K562 (cell line): Measurements from ENCODE around the gene CCDC92. TPM values are rescaled to one million over a fixed set of nuclear protein-coding genes. Genes with fewer than 3 reads are reported as not detected.

Source experiments
- CHD7 ChIP-seq: fragments of 200-600 bp; sonication (generic); IDR thresholded peaks from one replicate; pipeline ENCODE4 v1.6.1; 2012; ENCODE audit warnings: mild to moderate bottlenecking, low read depth, low read length, inconsistent platforms
- HNRNPLL ChIP-seq: fragments of 200-400 bp; formaldehyde crosslinking; IDR thresholded peaks from 2 replicates; pipeline ENCODE4 v1.6.1; 2017; ENCODE audit warnings: low read length, low read depth, mild to moderate bottlenecking; ENCODE audit not compliant: poor library complexity, severe bottlenecking
- MBD2 ChIP-seq: sonication (generic); IDR thresholded peaks from 2 replicates; pipeline ENCODE4 v1.6.1; 2016; ENCODE audit warnings: low read depth, borderline replicate concordance
- TCF7 ChIP-seq: sonication (generic); IDR thresholded peaks from 2 replicates; pipeline ENCODE4 v1.6.1; 2016; ENCODE audit warnings: antibody characterized with exemption, borderline replicate concordance
- TEAD4 ChIP-seq, 2 experiments: sonication (generic) in 1 of 2; formaldehyde crosslinking in 1 of 2; IDR thresholded peaks; 2 replicates each; pipeline versions ENCODE4 v1.6.1 to v1.8.0; 2012 to 2022; ENCODE audit warnings: borderline replicate concordance in 1 of 2, inconsistent platforms in 1 of 2, low read length in 1 of 2, mild to moderate bottlenecking in 1 of 2, missing genetic modification reagents in 1 of 2
- ZNF143 ChIP-seq: sonication (generic); formaldehyde crosslinking; IDR thresholded peaks from 2 replicates; pipeline ENCODE4 v1.9.0; 2022; ENCODE audit warnings: mild to moderate bottlenecking, missing genetic modification reagents
- ZNF263 ChIP-seq: sonication (generic); formaldehyde crosslinking; IDR thresholded peaks from 2 replicates; pipeline ENCODE4 v1.8.0; 2022; ENCODE audit warnings: mild to moderate bottlenecking, missing genetic modification reagents, borderline replicate concordance
- ZNF57 ChIP-seq: fragments of 450-650 bp; formaldehyde crosslinking; IDR thresholded peaks from 2 replicates; pipeline ENCODE4 v1.4.0; 2020; ENCODE audit warnings: mild to moderate bottlenecking, moderate library complexity
- ZSCAN32 ChIP-seq: fragments of 450-650 bp; formaldehyde crosslinking; IDR thresholded peaks from 2 replicates; pipeline ENCODE4 v1.4.0; 2020; ENCODE audit warnings: mild to moderate bottlenecking, moderate library complexity
- ZZZ3 ChIP-seq: fragments of 450-650 bp; IDR thresholded peaks from 2 replicates; pipeline ENCODE4 v1.6.1; 2016; ENCODE audit warnings: antibody characterized with exemption, mild to moderate bottlenecking, moderate library complexity
- polyA plus RNA-seq, 8 experiments: library from polyadenylated mRNA; depleted of rRNA in 4 of 8; stranded (reverse) in 5 of 8; unstranded in 3 of 8; fragments of >200 nt; fragmentation: Nextera tagmentation in 2 of 8; fragmentation: Illumina TruSeq in 1 of 8; extraction: Ambion mirVana in 2 of 8; extraction: Trizol in 1 of 8; gene quantifications; 2 replicates each; pipeline versions ENCODE4 v1.2.1 to v1.2.3, GENCODE V29; 2011 to 2014; ENCODE audit warnings: inconsistent platforms in 1 of 8, missing spikeins in 1 of 8
- total RNA-seq, 7 experiments: library from RNA; depleted of rRNA in 6 of 7; stranded (reverse); fragments of >200 nt in 6 of 7; fragmentation: Illumina TruSeq in 2 of 7; extraction: Trizol in 2 of 7; gene quantifications; 2 replicates each; pipeline versions ENCODE4 v1.2.1 to v1.2.3, GENCODE V29; 2011 to 2021; ENCODE audit warnings: low replicate concordance in 1 of 7

CCDC92 gene
- total and polyA plus RNA-seq, 9 of the 15 experiments (the other 6 are each of a cell fraction or from before 2014, with no cell fraction given), result 0.27 to 5.9 (median 2.1) TPM

DNA sequence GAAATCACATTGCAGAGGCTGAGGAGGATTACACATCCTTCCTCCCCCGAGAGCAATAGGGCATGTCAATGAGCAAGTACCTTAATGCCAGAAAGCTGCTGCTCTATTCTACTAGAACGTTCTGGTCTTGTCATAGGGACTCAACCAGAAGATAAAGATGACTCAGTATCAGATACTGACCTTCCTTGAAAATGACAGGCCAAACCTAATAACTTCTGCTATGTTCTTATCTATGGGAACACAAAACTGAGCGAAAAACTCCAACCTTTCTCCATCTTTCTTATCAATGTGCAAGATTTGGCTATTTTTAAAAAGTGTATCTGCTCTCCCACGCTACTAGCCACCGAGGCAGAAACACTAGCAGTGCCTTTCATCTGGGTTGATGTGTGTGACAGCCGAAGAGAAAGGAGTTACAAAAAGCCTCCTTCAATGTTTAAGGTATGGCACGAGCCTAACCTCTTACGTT is 5.5 kb downstream of the CCDC92 start (continued):
- TF ChIP-seq HNRNPLL, result peak; percentile 84
- TF ChIP-seq CHD7, result no peak
- TF ChIP-seq TCF7, result peak; percentile 59; the same call in 1 of the 2 replicates
- TF ChIP-seq ZSCAN32 (CRISPR knock-in tag), result no peak
- TF ChIP-seq ZNF263 (CRISPR knock-in tag), result no peak
- TF ChIP-seq ZNF143, result no peak
- TF ChIP-seq TEAD4 (IDR thresholded peaks at IDR 0.05; ENCODE audit: low read length), result peak; percentile 78
- no peak for TF ChIP-seq TEAD4 (CRISPR knock-in tag; IDR thresholded peaks at IDR 0.05; ENCODE audit: borderline replicate concordance)
- no peak for TF ChIP-seq ZZZ3
- TF ChIP-seq ZNF57 (CRISPR knock-in tag), result no peak
- no peak for TF ChIP-seq MBD2
